A673 (cell line): ENCODE results near the gene HES2. TPM values are rescaled to one million over a fixed set of nuclear protein-coding genes. Genes with fewer than 3 reads are reported as not detected.

Source experiments
- BruUV-seq: library from RNA; stranded (reverse); fragments of 400-500 nt; replicated peaks from 2 replicates; lab custom pipeline; 2021; lab: Mats Ljungman, UMichigan
- CTCF ChIA-PET: fragments of 300-600 bp; sonication (Branson Sonifier 250); formaldehyde crosslinking; loops from one replicate; lab custom pipeline; 2022; ENCODE audit warnings: antibody characterized with exemption; lab: Charles Lee
- POLR2A ChIA-PET: fragments of 300-600 bp; sonication (Branson Sonifier 250); formaldehyde crosslinking; loops from one replicate; lab custom pipeline; 2022; ENCODE audit warnings: antibody characterized with exemption; ENCODE audit not compliant: low non-redundant PET; lab: Charles Lee
- DNase-seq: peaks from one replicate; pipeline ENCODE4 v3.0.0-alpha.2; 2015; ENCODE audit warnings: low spot score
- H3K27ac ChIP-seq: fragments of 200-600 bp; sonication (generic); 2 replicates; pipeline ENCODE4 v1.5.1; 2016; ENCODE audit warnings: mixed run types, low read depth, mild to moderate bottlenecking, mixed read lengths, antibody characterized with exemption, low read length; ENCODE audit not compliant: poor library complexity, severe bottlenecking
- H3K27me3 ChIP-seq: fragments of 200-600 bp; sonication (generic); replicated peaks from 2 replicates; pipeline ENCODE4 v1.6.1; 2017; ENCODE audit warnings: mixed run types, low read depth, mild to moderate bottlenecking, mixed read lengths, antibody characterized with exemption, low read length; ENCODE audit not compliant: insufficient read depth, poor library complexity
- H3K36me3 ChIP-seq: fragments of 200-600 bp; sonication (generic); 2 replicates; pipeline ENCODE4 v1.6.1; 2016; ENCODE audit warnings: mixed run types, mild to moderate bottlenecking, mixed read lengths, antibody characterized with exemption, low read length; ENCODE audit not compliant: insufficient read depth, poor library complexity, severe bottlenecking
- H3K4me1 ChIP-seq: fragments of 200-600 bp; sonication (generic); 2 replicates; pipeline ENCODE4 v1.6.1; 2017; ENCODE audit warnings: mixed run types, mild to moderate bottlenecking, mixed read lengths, antibody characterized with exemption, low read length; ENCODE audit not compliant: insufficient read depth, poor library complexity, severe bottlenecking
- H3K4me3 ChIP-seq: fragments of 200-600 bp; sonication (generic); 2 replicates; pipeline ENCODE4 v1.5.1; 2016; ENCODE audit warnings: low read depth, mixed run types, mild to moderate bottlenecking, mixed read lengths, low read length; ENCODE audit not compliant: poor library complexity, severe bottlenecking
- H3K9me3 ChIP-seq: fragments of 200-600 bp; sonication (generic); 2 replicates; pipeline ENCODE4 v1.6.1; 2016; ENCODE audit warnings: mixed run types, low read depth, mild to moderate bottlenecking, mixed read lengths, antibody characterized with exemption, low read length; ENCODE audit not compliant: poor library complexity, severe bottlenecking
- EZH2 ChIP-seq: fragments of 200-600 bp; sonication (generic); IDR thresholded peaks from 2 replicates; pipeline ENCODE4 v1.6.1; 2017; ENCODE audit warnings: borderline replicate concordance, low read depth, mild to moderate bottlenecking, mixed read lengths, antibody characterized with exemption, low read length; ENCODE audit not compliant: poor library complexity, severe bottlenecking
- intact Hi-C: fragments of 100-400 bp; cut with micrococcal nuclease; formaldehyde crosslinking; loops from one replicate; pipeline ENCODE4 v1.10.0; 2022; ENCODE audit not compliant: unreplicated experiment
- total RNA-seq: library from RNA; stranded (reverse); gene quantifications from 2 replicates; pipeline ENCODE4 v1.2.3, GENCODE V29; 2021
- TF ChIP-seq, protein P1 (sequence below): fragments of 300-800, 200-600 bp; sonication (generic); conservative IDR thresholded peaks from 2 replicates; pipeline ENCODE4 v1.5.1; 2017; ENCODE audit warnings: low read depth, mild to moderate bottlenecking, antibody characterized with exemption, low read length, moderate library complexity, mixed read lengths

HES2 gene
- total RNA-seq, 1 experiment from 2014 or later: not detected

DNA sequence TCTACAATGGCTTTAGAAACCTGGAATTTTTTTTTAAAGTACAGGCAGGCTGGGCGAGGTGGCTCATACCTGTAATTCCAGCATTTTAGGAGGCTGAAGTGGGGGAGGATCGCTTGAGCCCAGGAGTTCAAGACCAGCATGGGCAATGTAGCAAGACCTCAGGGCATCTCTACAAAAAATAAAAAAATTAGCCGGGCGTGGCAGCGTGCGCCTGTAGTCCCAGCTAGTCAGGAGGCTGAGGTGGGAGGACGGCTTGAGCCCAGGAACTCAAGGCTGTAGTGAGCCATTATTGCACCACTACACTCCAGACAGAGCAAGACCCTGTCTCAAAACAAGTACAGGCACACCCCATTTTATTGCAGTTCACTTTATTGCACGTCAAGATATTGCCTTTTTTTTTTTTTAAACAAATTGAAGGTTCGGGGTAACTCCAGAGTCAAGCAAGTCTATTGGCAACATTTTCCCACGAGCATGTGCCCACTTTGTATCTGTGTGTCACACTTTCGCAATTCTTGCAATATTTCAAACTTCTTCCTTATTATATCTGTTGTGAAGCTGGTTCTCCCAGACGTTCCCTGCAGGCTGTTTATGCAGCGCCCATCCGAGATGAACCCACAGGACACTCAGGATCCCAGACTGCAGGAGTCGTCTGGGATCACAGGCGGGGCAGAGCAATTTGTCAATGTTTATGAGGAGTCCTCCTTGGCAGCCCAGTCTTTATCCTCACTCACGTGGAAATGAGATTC, 4.7 kb downstream of the HES2 start:
- Histone ChIP-seq H3K4me1 (peaks cover 9% of the 10 kb centered on the region), H3K4me3 (no peak overlapping the region), H3K9me3 (no peaks in the 10 kb centered on the region), H3K36me3 (no peaks in the 10 kb centered on the region), H3K27ac (no peak overlapping the region), H3K27me3 (peaks cover 68% of the 10 kb centered on the region)
- no peak for DNase-seq
- intact Hi-C loops: no loop called here
- POLR2A ChIA-PET: no interaction called here
- no TSS peak for BruUV-seq
- CTCF ChIA-PET: interaction anchor here (0.7 to 1.5 kb wide), 3 partner anchors 8 to 67 kb away, joined by 3 to 9 read pairs (median 3); no protein-coding TSS in a partner anchor
- no peak for TF ChIP-seq EZH2
- TF ChIP-seq, protein P1, sequence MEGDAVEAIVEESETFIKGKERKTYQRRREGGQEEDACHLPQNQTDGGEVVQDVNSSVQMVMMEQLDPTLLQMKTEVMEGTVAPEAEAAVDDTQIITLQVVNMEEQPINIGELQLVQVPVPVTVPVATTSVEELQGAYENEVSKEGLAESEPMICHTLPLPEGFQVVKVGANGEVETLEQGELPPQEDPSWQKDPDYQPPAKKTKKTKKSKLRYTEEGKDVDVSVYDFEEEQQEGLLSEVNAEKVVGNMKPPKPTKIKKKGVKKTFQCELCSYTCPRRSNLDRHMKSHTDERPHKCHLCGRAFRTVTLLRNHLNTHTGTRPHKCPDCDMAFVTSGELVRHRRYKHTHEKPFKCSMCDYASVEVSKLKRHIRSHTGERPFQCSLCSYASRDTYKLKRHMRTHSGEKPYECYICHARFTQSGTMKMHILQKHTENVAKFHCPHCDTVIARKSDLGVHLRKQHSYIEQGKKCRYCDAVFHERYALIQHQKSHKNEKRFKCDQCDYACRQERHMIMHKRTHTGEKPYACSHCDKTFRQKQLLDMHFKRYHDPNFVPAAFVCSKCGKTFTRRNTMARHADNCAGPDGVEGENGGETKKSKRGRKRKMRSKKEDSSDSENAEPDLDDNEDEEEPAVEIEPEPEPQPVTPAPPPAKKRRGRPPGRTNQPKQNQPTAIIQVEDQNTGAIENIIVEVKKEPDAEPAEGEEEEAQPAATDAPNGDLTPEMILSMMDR: no peak

DNA sequence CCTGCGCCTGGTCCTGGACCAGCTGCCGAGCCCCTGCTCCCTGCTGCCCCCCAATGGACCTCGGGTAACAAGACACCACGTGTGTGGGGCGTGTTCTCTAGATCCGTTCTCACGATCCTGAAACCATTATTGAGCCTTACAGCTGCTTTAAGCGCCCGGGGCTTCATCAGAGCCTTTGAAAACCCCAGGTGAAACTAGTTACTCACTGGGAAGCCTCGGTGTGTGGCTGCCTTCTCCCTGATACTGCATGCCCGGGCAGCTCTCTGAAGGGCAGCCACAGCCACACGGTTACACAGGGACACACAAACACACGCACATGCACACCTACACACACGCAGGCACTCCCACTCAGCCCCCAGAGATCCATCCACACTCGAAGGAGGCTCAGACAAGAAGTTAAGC, 5.3 kb downstream of the HES2 start:
- CTCF ChIA-PET: interaction anchor here (0.7 to 1.5 kb wide), 3 partner anchors 9 to 66 kb away, joined by 3 to 9 read pairs (median 3); no protein-coding TSS in a partner anchor
- Histone ChIP-seq H3K27me3 (peaks cover 62% of the 10 kb centered on the region), H3K4me1 (peaks cover 3% of the 10 kb centered on the region), H3K36me3 (no peaks in the 10 kb centered on the region), H3K27ac (no peak overlapping the region), H3K4me3 (no peak overlapping the region), H3K9me3 (no peaks in the 10 kb centered on the region)
- peak; percentile 72 for DNase-seq
- intact Hi-C loops: no loop called here
- no peak for TF ChIP-seq EZH2
- TF ChIP-seq, protein P1: peak; percentile 76
- POLR2A ChIA-PET: no interaction called here
- BruUV-seq: no TSS peak

DNA sequence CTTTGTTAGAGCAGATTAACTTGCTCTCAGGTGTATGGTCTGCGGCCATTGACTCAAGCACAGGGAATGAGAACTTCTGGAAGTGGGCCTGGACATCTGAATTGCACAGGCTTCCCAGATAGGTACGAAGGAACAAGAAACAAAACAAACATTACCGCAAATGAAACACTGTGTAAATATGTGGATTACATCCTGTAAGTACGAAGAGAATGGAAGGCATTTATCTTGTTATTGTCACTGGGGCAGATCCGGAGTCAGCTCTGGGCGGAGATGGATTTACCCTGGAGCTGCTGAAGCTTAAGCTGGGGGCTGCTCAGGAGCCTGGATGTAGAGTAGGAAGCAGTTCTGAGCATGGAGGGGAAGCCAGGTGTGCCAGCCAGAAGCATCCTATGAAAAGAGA, 6.8 kb downstream of the HES2 start:
- no peak overlapping the region for H3K4me3 ChIP-seq
- no peak overlapping the region for H3K27ac ChIP-seq
- H3K4me1 ChIP-seq: no peaks in the 10 kb centered on the region
- H3K36me3 ChIP-seq: no peaks in the 10 kb centered on the region
- BruUV-seq: no TSS peak
- no peak for TF ChIP-seq EZH2
- TF ChIP-seq, protein P1: no peak
- ChIA-PET CTCF (no interaction called here), POLR2A (no interaction called here)
- H3K27me3 ChIP-seq: peaks cover 46% of the 10 kb centered on the region
- no peaks in the 10 kb centered on the region for H3K9me3 ChIP-seq
- intact Hi-C loops: no loop called here
- DNase-seq: no peak
